HUDEP-2 (cell line): ENCODE results near the gene MPZL2.

Source experiments
- DNase-seq, 76 experiments: peaks; one replicate each; lab custom pipeline; 2025; ENCODE audit not compliant: unreplicated experiment in 76 of 76; lab: John Stamatoyannopoulos, UW

MPZL2 gene

DNA sequence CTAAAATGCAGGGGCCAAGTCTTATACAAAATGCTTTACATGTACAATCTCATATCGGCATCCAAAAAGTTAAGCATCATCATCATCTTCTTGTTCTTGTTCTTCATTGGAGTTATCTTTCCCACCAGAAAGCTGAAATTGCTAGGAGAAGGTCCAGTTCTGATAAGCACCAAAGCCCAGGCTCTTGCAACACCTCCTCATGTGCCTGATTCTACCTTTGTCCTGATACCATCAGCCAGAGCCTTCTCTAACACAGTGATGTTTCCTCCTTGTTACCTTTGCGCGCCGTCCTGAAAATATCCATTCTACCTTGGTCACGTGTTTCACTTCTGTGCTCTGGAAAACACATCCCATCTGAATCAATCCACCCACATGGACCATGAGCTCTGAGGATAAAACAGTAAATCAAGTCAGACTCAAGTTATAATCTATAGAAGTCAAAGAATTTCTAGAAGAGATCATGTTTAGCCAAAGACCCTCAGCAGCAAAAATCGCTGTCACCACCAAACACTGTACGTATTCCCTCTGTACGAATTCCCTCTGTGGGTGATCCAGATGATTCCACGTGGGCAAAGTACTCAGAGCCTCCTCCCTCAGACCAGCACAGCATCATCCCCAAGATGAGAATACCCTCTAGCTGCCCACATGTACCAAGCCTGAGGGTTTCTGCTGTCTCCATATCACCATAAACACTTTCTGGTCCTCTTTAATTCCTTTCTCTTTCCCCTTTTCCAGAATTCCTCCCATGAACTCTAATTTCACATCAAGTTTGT, 58.3 kb downstream of the MPZL2 start:
- no peak for DNase-seq
